IMR-90 (cell line): ENCODE measurements around the gene KIF25. TPM values are rescaled to one million over a fixed set of nuclear protein-coding genes. Genes with fewer than 3 reads are reported as not detected.

ENCODE experiments used
- ATAC-seq: fragments of 200-7000 bp; cut with Tn5 transposase; 2 replicates; pipeline ENCODE4 v1.9.1; 2020; ENCODE audit warnings: low read depth, mild to moderate bottlenecking, moderate library complexity
- BruUV-seq: library from RNA; stranded (reverse); fragments of 400-500 nt; replicated peaks from 2 replicates; lab custom pipeline; 2021; lab: Mats Ljungman, UMichigan
- CTCF ChIA-PET: fragments of 300-600 bp; formaldehyde crosslinking; extraction: SDS; loops from one replicate; lab custom pipeline; 2021; ENCODE audit warnings: antibody characterized with exemption; lab: Yijun Ruan, JAX
- POLR2A ChIA-PET: fragments of 300-600 bp; sonication (Branson Sonifier 250); formaldehyde crosslinking; loops from one replicate; lab custom pipeline; 2022; ENCODE audit warnings: antibody characterized with exemption; ENCODE audit not compliant: unreplicated experiment; lab: Charles Lee
- DNase-seq: peaks from one replicate; pipeline ENCODE4 v3.0.0; 2013
- H2AFZ ChIP-seq: replicated peaks from 2 replicates; pipeline ENCODE3; 2013; ENCODE audit warnings: low read length, mild to moderate bottlenecking; ENCODE audit not compliant: poor library complexity
- H2AK5ac ChIP-seq: 2 replicates; pipeline ENCODE4 v1.6.1; 2013; ENCODE audit warnings: low read depth, low read length, inconsistent platforms
- H2AK9ac ChIP-seq: replicated peaks from 2 replicates; pipeline ENCODE3; 2013; ENCODE audit warnings: mild to moderate bottlenecking, low read depth, low read length, moderate library complexity; ENCODE audit not compliant: poor library complexity
- H2BK120ac ChIP-seq: 2 replicates; pipeline ENCODE4 v1.6.1; 2013; ENCODE audit warnings: low read depth, low read length, inconsistent platforms
- H2BK15ac ChIP-seq: 3 replicates; pipeline ENCODE4 v1.6.1; 2013; ENCODE audit warnings: low read depth, low read length, inconsistent platforms
- H2BK20ac ChIP-seq: 2 replicates; pipeline ENCODE4 v1.6.1; 2013; ENCODE audit warnings: low read depth, mild to moderate bottlenecking, inconsistent platforms, low read length, moderate library complexity
- H2BK5ac ChIP-seq: 2 replicates; pipeline ENCODE4 v1.6.1; 2013; ENCODE audit warnings: mild to moderate bottlenecking, low read depth, low read length, inconsistent platforms; ENCODE audit not compliant: poor library complexity, severe bottlenecking
- H3K14ac ChIP-seq: replicated peaks from 2 replicates; pipeline ENCODE4 v1.6.1; 2013; ENCODE audit warnings: low read depth, low read length, inconsistent platforms
- H3K18ac ChIP-seq: 2 replicates; pipeline ENCODE4 v1.6.1; 2013; ENCODE audit warnings: low read depth, low read length, control low read depth
- H3K23ac ChIP-seq: 2 replicates; pipeline ENCODE4 v1.6.1; 2013; ENCODE audit warnings: low read depth, low read length, inconsistent platforms
- H3K27ac ChIP-seq: 2 replicates; pipeline ENCODE4 v1.5.1; 2013; ENCODE audit warnings: mild to moderate bottlenecking, control low read depth, low read length; ENCODE audit not compliant: insufficient read depth
- H3K27me3 ChIP-seq: 2 replicates; pipeline ENCODE4 v1.6.1; 2013; ENCODE audit warnings: low read length; ENCODE audit not compliant: control insufficient read depth, insufficient read depth
- H3K36me3 ChIP-seq: 2 replicates; pipeline ENCODE4 v1.6.1; 2013; ENCODE audit warnings: low read length, mixed read lengths; ENCODE audit not compliant: control insufficient read depth, insufficient read depth
- H3K4ac ChIP-seq: 2 replicates; pipeline ENCODE4 v1.6.1; 2013; ENCODE audit warnings: low read depth, low read length, inconsistent platforms
- H3K4me1 ChIP-seq: 2 replicates; pipeline ENCODE4 v1.6.1; 2013; ENCODE audit warnings: low read length, mixed read lengths; ENCODE audit not compliant: control insufficient read depth, insufficient read depth
- H3K4me2 ChIP-seq: 2 replicates; pipeline ENCODE4 v1.6.1; 2013; ENCODE audit warnings: low read depth, mild to moderate bottlenecking, control low read depth, low read length, moderate library complexity
- H3K4me3 ChIP-seq: 2 replicates; pipeline ENCODE4 v1.5.1; 2013; ENCODE audit warnings: low read depth, mild to moderate bottlenecking, control low read depth, low read length, moderate library complexity; ENCODE audit not compliant: insufficient read depth
- H3K56ac ChIP-seq: 2 replicates; pipeline ENCODE4 v1.6.1; 2013; ENCODE audit warnings: low read length, inconsistent platforms; ENCODE audit not compliant: insufficient read depth; ENCODE audit errors: extremely low read depth
- H3K79me1 ChIP-seq, 2 experiments: 2 replicates each; pipeline ENCODE4 v1.6.1; 2013; ENCODE audit warnings: low read length in 2 of 2, inconsistent platforms in 1 of 2, low read depth in 1 of 2
- H3K9ac ChIP-seq: 2 replicates; pipeline ENCODE4 v1.6.1; 2013; ENCODE audit warnings: low read depth, low read length, control low read depth
- H3K9me1 ChIP-seq: 2 replicates; pipeline ENCODE4 v1.6.1; 2013; ENCODE audit warnings: low read length, inconsistent platforms; ENCODE audit not compliant: insufficient read depth
- H3K9me3 ChIP-seq: 2 replicates; pipeline ENCODE4 v1.6.1; 2013; ENCODE audit warnings: low read length; ENCODE audit not compliant: control insufficient read depth, insufficient read depth
- H4K20me1 ChIP-seq: 2 replicates; pipeline ENCODE4 v1.6.1; 2013; ENCODE audit warnings: low read length, inconsistent platforms; ENCODE audit not compliant: insufficient read depth
- H4K5ac ChIP-seq: 2 replicates; pipeline ENCODE4 v1.6.1; 2013; ENCODE audit warnings: mild to moderate bottlenecking, low read depth, low read length, control low read depth
- H4K8ac ChIP-seq, 2 experiments: 2 replicates each; pipeline ENCODE4 v1.6.1; 2013; ENCODE audit warnings: low read depth in 2 of 2, low read length in 2 of 2, control low read depth in 1 of 2, inconsistent platforms in 1 of 2
- H4K91ac ChIP-seq: 2 replicates; pipeline ENCODE4 v1.6.1; 2013; ENCODE audit warnings: low read depth, low read length, inconsistent platforms; ENCODE audit not compliant: insufficient read depth
- BHLHE40 ChIP-seq: fragments of 150-350 bp; IDR thresholded peaks from 2 replicates; pipeline ENCODE4 v1.6.1; 2016; ENCODE audit warnings: mild to moderate bottlenecking, low read depth, low read length
- CEBPB ChIP-seq: IDR thresholded peaks from 2 replicates; pipeline ENCODE4 v1.6.1; 2012; ENCODE audit warnings: low read depth, low read length, improper control_type of control experiment
- CHD1 ChIP-seq: IDR thresholded peaks from 2 replicates; pipeline ENCODE4 v1.6.1; 2012; ENCODE audit warnings: low read depth, low read length, improper control_type of control experiment
- CTCF ChIP-seq: conservative IDR thresholded peaks from 2 replicates; pipeline ENCODE4 v1.5.1; 2012; ENCODE audit warnings: mild to moderate bottlenecking, low read depth, low read length, improper control_type of control experiment
- ELK1 ChIP-seq: fragments of 150-350 bp; IDR thresholded peaks from 2 replicates; pipeline ENCODE4 v1.6.1; 2016; ENCODE audit warnings: low read depth, mild to moderate bottlenecking, low read length, moderate library complexity, borderline replicate concordance
- FOS ChIP-seq: fragments of 150-350 bp; IDR thresholded peaks from 2 replicates; pipeline ENCODE4 v1.6.1; 2016; ENCODE audit warnings: low read depth, low read length
- MAFK ChIP-seq: IDR thresholded peaks from 2 replicates; pipeline ENCODE4 v1.6.1; 2012; ENCODE audit warnings: low read depth, low read length, improper control_type of control experiment
- MAZ ChIP-seq: IDR thresholded peaks from 2 replicates; pipeline ENCODE4 v1.6.1; 2012; ENCODE audit warnings: low read depth, mild to moderate bottlenecking, low read length, improper control_type of control experiment, moderate library complexity, borderline replicate concordance
- MXI1 ChIP-seq: IDR thresholded peaks from 2 replicates; pipeline ENCODE4 v1.6.1; 2012; ENCODE audit warnings: low read depth, mild to moderate bottlenecking, low read length, moderate library complexity, borderline replicate concordance
- NFE2L2 ChIP-seq: fragments of 150-350 bp; IDR thresholded peaks from 2 replicates; pipeline ENCODE4 v1.6.1; 2016; ENCODE audit warnings: low read depth, mild to moderate bottlenecking, low read length
- POLR2A ChIP-seq: IDR thresholded peaks from 2 replicates; pipeline ENCODE4 v1.6.1; 2012; ENCODE audit warnings: mild to moderate bottlenecking, low read depth, low read length
- RAD21 ChIP-seq: IDR thresholded peaks from 2 replicates; pipeline ENCODE4 v1.6.1; 2012; ENCODE audit warnings: low read length, improper control_type of control experiment
- RCOR1 ChIP-seq: IDR thresholded peaks from 2 replicates; pipeline ENCODE4 v1.6.1; 2012; ENCODE audit warnings: mild to moderate bottlenecking, low read length, improper control_type of control experiment; ENCODE audit not compliant: insufficient replicate concordance
- RFX5 ChIP-seq: IDR thresholded peaks from 2 replicates; pipeline ENCODE4 v1.8.0; 2012; ENCODE audit warnings: low read depth, mild to moderate bottlenecking, low read length, moderate library complexity
- SMC3 ChIP-seq: fragments of 150-350 bp; IDR thresholded peaks from 2 replicates; pipeline ENCODE4 v1.6.1; 2016; ENCODE audit warnings: low read depth, mild to moderate bottlenecking, antibody characterized with exemption, low read length, moderate library complexity
- USF2 ChIP-seq: fragments of 150-350 bp; IDR thresholded peaks from 2 replicates; pipeline ENCODE4 v1.6.1; 2017; ENCODE audit warnings: mild to moderate bottlenecking, antibody characterized with exemption, low read length, low read depth
- WGBS, 2 experiments: methylation state at CpG; one replicate each; pipeline versions ENCODE4 v1.1.5 to v1.1.7; 2013; ENCODE audit warnings: missing lambda C conversion rate in 2 of 2; ENCODE audit not compliant: insufficient read length in 1 of 2; ENCODE audit errors: extremely low coverage in 2 of 2; 5-methylcytosine and 5-hydroxymethylcytosine counted together
- dilution Hi-C: fragments of 300-500 bp; cut with HindIII; formaldehyde crosslinking; loops from one replicate; pipeline ENCODE4 v1.14.3; 2018; ENCODE audit warnings: low sequenced_read_pairs; ENCODE audit not compliant: unreplicated experiment
- in situ Hi-C: fragments of 300-500 bp; cut with MboI; formaldehyde crosslinking; loops from 3 replicates; pipeline ENCODE4 v1.14.3; 2019; ENCODE audit warnings: low sequenced_read_pairs, inconsistent platforms, mixed read lengths
- intact Hi-C: fragments of 100-400 bp; cut with micrococcal nuclease; formaldehyde crosslinking; loops from 2 replicates; pipeline ENCODE4 v1.10.0; 2022
- polyA plus RNA-seq, 3 experiments: library from polyadenylated mRNA; depleted of rRNA; stranded (reverse); fragments of >200 nt; gene quantifications; 2 replicates each; pipeline ENCODE4 v1.2.3, GENCODE V29; 2012; ENCODE audit warnings: low replicate concordance in 1 of 3
- total RNA-seq: library from RNA; depleted of rRNA; stranded (reverse); fragments of >200 nt; gene quantifications from 2 replicates; pipeline ENCODE4 v1.2.3, GENCODE V29; 2012

Gene KIF25
- total and polyA plus RNA-seq, 2 of the 4 experiments (the other 2 are of a cell fraction) = not detected

- Histone ChIP-seq H3K36me3 (peaks cover 26% of the 10 kb centered on the region), H4K20me1 (no peaks in the 10 kb centered on the region), H3K18ac (no peak overlapping the region), H3K23ac (no peak overlapping the region), H4K5ac (no peak overlapping the region), H2BK20ac (no peak overlapping the region), H4K8ac (no peak overlapping the region), H2BK5ac (no peak overlapping the region), H4K91ac (no peak overlapping the region), H2AFZ (no peak overlapping the region), H3K27me3 (no peaks in the 10 kb centered on the region), H3K56ac (no peak overlapping the region), H2AK5ac (no peak overlapping the region), H3K4me2 (no peak overlapping the region), H3K4me3 (no peak overlapping the region), H3K14ac (no peak overlapping the region), H3K4ac (no peak overlapping the region), H2BK120ac (no peak overlapping the region), H3K9me3 (no peaks in the 10 kb centered on the region), H3K27ac (no peak overlapping the region), H3K4me1 (0 out of 2 replicates have a peak, but pooled peaks cover 2% of the 10 kb centered on the region), H2AK9ac (no peak overlapping the region), H3K79me1 (no peaks in the 10 kb centered on the region), H2BK15ac (no peak overlapping the region), H3K9ac (no peak overlapping the region), H3K9me1 (no peaks in the 10 kb centered on the region)
- DNase-seq (no peak), ATAC-seq (no peak)
- ChIA-PET CTCF (interaction anchor here (1.3 kb wide), 1 partner anchor 83 kb away, joined by 3 read pairs; no protein-coding TSS in a partner anchor), POLR2A (no interaction called here)
- in situ Hi-C loops (no loop called here), dilution Hi-C loops (no loop called here), intact Hi-C loops (no loop called here)
- TF ChIP-seq CHD1 (no peak), MXI1 (no peak), CTCF (no peak), RFX5 (no peak), MAFK (no peak), POLR2A (no peak), FOS (no peak), SMC3 (no peak), ELK1 (no peak), BHLHE40 (no peak), USF2 (no peak), RCOR1 (no peak), NFE2L2 (no peak), MAZ (no peak), RAD21 (no peak), CEBPB (no peak)
- BruUV-seq = no TSS peak
- WGBS, 2 experiments = 70% methylated on average over 2 of the region's 7 CpGs; no CpG with 5 or more reads in 1 of the 2 experiments
Measured at GRCh38 chr6:167949121-167949684, 48.3 kb upstream of the KIF25 start.
